ENCODE results near the gene GALNT3. TPM values are rescaled to one million over a fixed set of nuclear protein-coding genes. Genes with fewer than 3 reads are reported as not detected.

Gene GALNT3
- total RNA-seq, 4 donors from 2014 or later = 0.94 to 8.4 (median 3.1) TPM

- no peak for ATAC-seq
- no peak overlapping the region for H3K4me3 ChIP-seq
- peaks cover 22% of the 10 kb centered on the region for H3K27me3 ChIP-seq
- TF ChIP-seq EP300 (IDR thresholded peaks at IDR 0.05) (no peak), CTCF (IDR thresholded peaks at IDR 0.05) (no peak), POLR2AphosphoS5 (IDR thresholded peaks at IDR 0.05) (no peak), POLR2A (IDR thresholded peaks at IDR 0.05) (no peak)
- H3K9me3 ChIP-seq = no peaks in the 10 kb centered on the region
- no peak overlapping the region for H3K27ac ChIP-seq
- WGBS, 2 donors (ENCODE audit: low coverage in 1 of 2) = 55 to 59% methylated on average over 2 of the region's 2 CpGs
- H3K4me1 ChIP-seq = peaks cover 0 to 21% (median 13%) of the 10 kb centered on the region in 3 donors
- H3K36me3 ChIP-seq = no peaks in the 10 kb centered on the region
These were observed 2.5 kb downstream of the GALNT3 start for GRCh38 chr2:165791421-165792103.

GRCh38 chr2:165790466-165790865 lies 3.6 kb downstream of the GALNT3 start:
- TF ChIP-seq CTCF (IDR thresholded peaks at IDR 0.05) (no peak), POLR2A (IDR thresholded peaks at IDR 0.05) (no peak), EP300 (IDR thresholded peaks at IDR 0.05) (no peak), POLR2AphosphoS5 (IDR thresholded peaks at IDR 0.05) (no peak)
- peaks cover 0 to 21% (median 13%) of the 10 kb centered on the region in 3 donors for H3K4me1 ChIP-seq
- H3K36me3 ChIP-seq = no peaks in the 10 kb centered on the region
- H3K4me3 ChIP-seq = no peak overlapping the region
- 82 to 92% methylated on average over 1 of the region's 1 CpG for WGBS, 2 donors (ENCODE audit: low coverage in 1 of 2)
- no peaks in the 10 kb centered on the region for H3K9me3 ChIP-seq
- ATAC-seq = no peak
- no peak overlapping the region for H3K27ac ChIP-seq
- H3K27me3 ChIP-seq = peaks cover 22% of the 10 kb centered on the region

GRCh38 chr2:165787334-165787733 lies 6.7 kb downstream of the GALNT3 start:
- no peaks in the 10 kb centered on the region for H3K4me1 ChIP-seq
- TF ChIP-seq POLR2A (IDR thresholded peaks at IDR 0.05) = no peak
- TF ChIP-seq CTCF (IDR thresholded peaks at IDR 0.05) = no peak
- no peak for TF ChIP-seq EP300 (IDR thresholded peaks at IDR 0.05)
- no peak for TF ChIP-seq POLR2AphosphoS5 (IDR thresholded peaks at IDR 0.05)
- H3K9me3 ChIP-seq = no peaks in the 10 kb centered on the region
- WGBS, 2 donors (ENCODE audit: low coverage in 1 of 2) = 75% methylated on average over 1 of the region's 1 CpG; no CpG with 5 or more reads in 1 of the 2 donors
- H3K27ac ChIP-seq = no peak overlapping the region
- no peaks in the 10 kb centered on the region for H3K27me3 ChIP-seq
- no peak for ATAC-seq
- no peaks in the 10 kb centered on the region for H3K36me3 ChIP-seq
- no peak overlapping the region for H3K4me3 ChIP-seq

- Histone ChIP-seq H3K9me3 (peaks cover 0 to 20% (median 0%) of the 10 kb centered on the region in 3 donors), H3K36me3 (no peaks in the 10 kb centered on the region), H3K27me3 (no peaks in the 10 kb centered on the region), H3K27ac (no peak overlapping the region), H3K4me1 (no peaks in the 10 kb centered on the region), H3K4me3 (no peak overlapping the region)
- WGBS, 2 donors (ENCODE audit: low coverage in 1 of 2) = 96 to 100% methylated on average over 2 of the region's 4 CpGs
- TF ChIP-seq POLR2AphosphoS5 (IDR thresholded peaks at IDR 0.05) (no peak), CTCF (IDR thresholded peaks at IDR 0.05) (no peak), EP300 (IDR thresholded peaks at IDR 0.05) (no peak), POLR2A (IDR thresholded peaks at IDR 0.05) (no peak)
- no peak for ATAC-seq
These were observed 14.3 kb downstream of the GALNT3 start for GRCh38 chr2:165779706-165780105.
